OCI-LY1 (cell line): ENCODE data around the gene GRM3.

Experiments used
- EZH2 ChIP-seq: fragments of 200-600 bp; sonication (generic), shearing (Covaris generic); IDR thresholded peaks from 2 replicates; pipeline ENCODE4 v1.8.0; 2017; ENCODE audit warnings: borderline replicate concordance, mixed run types, mild to moderate bottlenecking, antibody characterized with exemption, low read length, moderate library complexity, mixed read lengths
- TF ChIP-seq, protein P1 (sequence below): fragments of 200-600 bp; sonication (generic), shearing (Covaris generic); IDR thresholded peaks from 2 replicates; pipeline ENCODE4 v1.5.1; 2017; ENCODE audit warnings: mild to moderate bottlenecking, antibody characterized with exemption, low read length, moderate library complexity, mixed read lengths

DNA sequence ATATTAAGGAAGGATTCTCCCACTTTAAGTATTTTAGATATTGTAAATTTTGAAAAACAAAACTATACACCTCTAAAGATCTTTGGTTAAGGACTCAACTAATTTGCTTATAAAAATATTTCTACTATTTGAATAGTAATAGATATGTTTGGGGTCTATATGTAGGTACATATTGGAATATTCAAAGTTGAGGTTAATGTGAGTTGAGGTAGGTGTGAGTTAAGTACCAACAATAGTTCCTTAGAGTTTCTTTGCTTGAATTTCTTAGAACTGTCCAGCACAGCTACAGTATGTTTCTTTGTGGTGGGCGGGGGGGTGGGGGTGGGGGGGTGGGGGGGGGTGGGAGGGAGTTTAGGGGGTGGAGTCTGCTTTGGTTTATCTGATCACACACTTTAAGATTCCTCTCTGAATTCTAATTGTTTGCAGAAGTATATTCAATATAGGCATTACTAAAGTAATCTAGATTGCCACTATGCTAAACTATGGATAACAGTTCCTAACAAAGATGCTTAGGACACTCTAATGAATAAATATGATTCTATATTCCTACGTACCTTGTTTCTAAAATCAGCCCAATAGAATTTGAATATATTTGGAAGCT lies 2.1 kb downstream of the GRM3 start:
- TF ChIP-seq, protein P1, sequence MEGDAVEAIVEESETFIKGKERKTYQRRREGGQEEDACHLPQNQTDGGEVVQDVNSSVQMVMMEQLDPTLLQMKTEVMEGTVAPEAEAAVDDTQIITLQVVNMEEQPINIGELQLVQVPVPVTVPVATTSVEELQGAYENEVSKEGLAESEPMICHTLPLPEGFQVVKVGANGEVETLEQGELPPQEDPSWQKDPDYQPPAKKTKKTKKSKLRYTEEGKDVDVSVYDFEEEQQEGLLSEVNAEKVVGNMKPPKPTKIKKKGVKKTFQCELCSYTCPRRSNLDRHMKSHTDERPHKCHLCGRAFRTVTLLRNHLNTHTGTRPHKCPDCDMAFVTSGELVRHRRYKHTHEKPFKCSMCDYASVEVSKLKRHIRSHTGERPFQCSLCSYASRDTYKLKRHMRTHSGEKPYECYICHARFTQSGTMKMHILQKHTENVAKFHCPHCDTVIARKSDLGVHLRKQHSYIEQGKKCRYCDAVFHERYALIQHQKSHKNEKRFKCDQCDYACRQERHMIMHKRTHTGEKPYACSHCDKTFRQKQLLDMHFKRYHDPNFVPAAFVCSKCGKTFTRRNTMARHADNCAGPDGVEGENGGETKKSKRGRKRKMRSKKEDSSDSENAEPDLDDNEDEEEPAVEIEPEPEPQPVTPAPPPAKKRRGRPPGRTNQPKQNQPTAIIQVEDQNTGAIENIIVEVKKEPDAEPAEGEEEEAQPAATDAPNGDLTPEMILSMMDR: no peak
- TF ChIP-seq EZH2: no peak
